T-cell (primary cell): ENCODE results near the gene ISOC2. TPM values are rescaled to one million over a fixed set of nuclear protein-coding genes. Genes with fewer than 3 reads are reported as not detected.

Experiments used
- ATAC-seq, 4 experiments: fragments of 200-7000 bp in 3 of 4; fragments of 150-1000 bp in 1 of 4; cut with Tn5 transposase; replicated peaks in 1 of 4; 1 replicate in 3 of 4; 2 replicates in 1 of 4; pipeline ENCODE4 v1.10.0; 2021; ENCODE audit warnings: moderate library complexity in 3 of 4, mild to moderate bottlenecking in 2 of 4, moderate number of reproducible peaks in 1 of 4
- CTCF ChIA-PET, 2 donors: fragments of 300-600 bp; sonication (Branson Sonifier 250); formaldehyde crosslinking; loops; one replicate each; lab custom pipeline; 2022; ENCODE audit warnings: antibody characterized with exemption in 2 of 2; lab: Charles Lee
- POLR2A ChIA-PET, 2 donors: fragments of 300-600 bp; sonication (Branson Sonifier 250); formaldehyde crosslinking; loops; one replicate each; lab custom pipeline; 2022; ENCODE audit warnings: antibody characterized with exemption in 2 of 2; lab: Charles Lee
- DNase-seq, 35 experiments: peaks; one replicate each; pipeline versions ENCODE4 v3.0.0 to v3.0.0-alpha.2; 2013 to 2023
- H3K27ac ChIP-seq: one replicate; pipeline ENCODE4 v1.5.1; 2013; ENCODE audit warnings: low read length
- H3K27me3 ChIP-seq, 2 experiments: replicated peaks in 1 of 2; 1 replicate in 1 of 2; 2 replicates in 1 of 2; pipeline versions ENCODE4 v1.6.1 to v1.7.0; 2013; ENCODE audit warnings: low read length in 1 of 2, mixed read lengths in 1 of 2; ENCODE audit not compliant: control insufficient read depth in 2 of 2, insufficient read depth in 2 of 2; ENCODE audit errors: extremely low read depth in 1 of 2
- H3K36me3 ChIP-seq, 2 donors: 1 replicate in 1 of 2; 2 replicates in 1 of 2; pipeline versions ENCODE4 v1.6.1 to v1.7.0; 2013; ENCODE audit warnings: low read length in 1 of 2; ENCODE audit not compliant: control insufficient read depth in 2 of 2, insufficient read depth in 1 of 2; ENCODE audit errors: extremely low read depth in 1 of 2
- H3K4me1 ChIP-seq, 2 experiments: 1 replicate in 1 of 2; 2 replicates in 1 of 2; pipeline versions ENCODE4 v1.6.1 to v1.7.0; 2013; ENCODE audit warnings: low read length in 2 of 2, mixed read lengths in 1 of 2; ENCODE audit not compliant: insufficient read depth in 2 of 2, control insufficient read depth in 1 of 2; ENCODE audit errors: extremely low read depth in 1 of 2
- H3K4me3 ChIP-seq, 2 donors: 1 replicate in 1 of 2; 2 replicates in 1 of 2; pipeline versions ENCODE4 v1.5.1 to v1.7.0; 2013; ENCODE audit warnings: mild to moderate bottlenecking in 2 of 2, low read length in 1 of 2, moderate library complexity in 1 of 2; ENCODE audit not compliant: control insufficient read depth in 1 of 2; ENCODE audit errors: extremely low read depth in 1 of 2
- H3K9me3 ChIP-seq: 2 replicates; pipeline ENCODE4 v1.7.0; 2013
- H3K27ac Mint-ChIP-seq, 2 donors: one replicate each; pipeline ENCODE4 v1.8.0; 2020 to 2021; ENCODE audit warnings: mild to moderate bottlenecking in 2 of 2, mixed read lengths in 2 of 2
- H3K27me3 Mint-ChIP-seq, 2 donors: one replicate each; pipeline ENCODE4 v1.8.0; 2021 to 2022; ENCODE audit warnings: mixed read lengths in 2 of 2
- H3K36me3 Mint-ChIP-seq: one replicate; pipeline ENCODE4 v1.8.0; 2021; ENCODE audit warnings: mixed read lengths
- H3K4me1 Mint-ChIP-seq, 3 donors: one replicate each; pipeline ENCODE4 v1.8.0; 2020 to 2022; ENCODE audit warnings: mixed read lengths in 3 of 3, mild to moderate bottlenecking in 1 of 3
- H3K4me3 Mint-ChIP-seq, 3 donors: one replicate each; pipeline ENCODE4 v1.8.0; 2020 to 2022; ENCODE audit warnings: mild to moderate bottlenecking in 3 of 3, mixed read lengths in 3 of 3, moderate library complexity in 3 of 3
- H3K9me3 Mint-ChIP-seq, 3 donors: one replicate each; pipeline ENCODE4 v1.8.0; 2020 to 2022; ENCODE audit warnings: mixed read lengths in 3 of 3
- WGBS: methylation state at CpG from one replicate; pipeline ENCODE4 v1.1.5; 2013; ENCODE audit warnings: missing lambda C conversion rate; ENCODE audit not compliant: insufficient coverage; 5-methylcytosine and 5-hydroxymethylcytosine counted together
- total RNA-seq, 35 experiments: library from RNA in 6 of 35; stranded (reverse) in 6 of 35; fragments of 120-200 nt in 1 of 35; gene quantifications; one replicate each; pipeline versions ENCODE4 v1.2.1 to v1.2.4 and lab custom pipeline; 2013 to 2026

Gene ISOC2, protein sequence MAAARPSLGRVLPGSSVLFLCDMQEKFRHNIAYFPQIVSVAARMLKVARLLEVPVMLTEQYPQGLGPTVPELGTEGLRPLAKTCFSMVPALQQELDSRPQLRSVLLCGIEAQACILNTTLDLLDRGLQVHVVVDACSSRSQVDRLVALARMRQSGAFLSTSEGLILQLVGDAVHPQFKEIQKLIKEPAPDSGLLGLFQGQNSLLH
- total RNA-seq (10 to 100 TPM in 3 of 5 donors, 1 to 10 TPM in 2; 6.8 to 18.9 (median 14.7) TPM), total RNA-seq (lab: John Stamatoyannopoulos, UW) (2.3 to 41.5 (median 7.3) reads per million in 29 experiments)
- total RNA-seq (2013) = 10.4 TPM

DNA sequence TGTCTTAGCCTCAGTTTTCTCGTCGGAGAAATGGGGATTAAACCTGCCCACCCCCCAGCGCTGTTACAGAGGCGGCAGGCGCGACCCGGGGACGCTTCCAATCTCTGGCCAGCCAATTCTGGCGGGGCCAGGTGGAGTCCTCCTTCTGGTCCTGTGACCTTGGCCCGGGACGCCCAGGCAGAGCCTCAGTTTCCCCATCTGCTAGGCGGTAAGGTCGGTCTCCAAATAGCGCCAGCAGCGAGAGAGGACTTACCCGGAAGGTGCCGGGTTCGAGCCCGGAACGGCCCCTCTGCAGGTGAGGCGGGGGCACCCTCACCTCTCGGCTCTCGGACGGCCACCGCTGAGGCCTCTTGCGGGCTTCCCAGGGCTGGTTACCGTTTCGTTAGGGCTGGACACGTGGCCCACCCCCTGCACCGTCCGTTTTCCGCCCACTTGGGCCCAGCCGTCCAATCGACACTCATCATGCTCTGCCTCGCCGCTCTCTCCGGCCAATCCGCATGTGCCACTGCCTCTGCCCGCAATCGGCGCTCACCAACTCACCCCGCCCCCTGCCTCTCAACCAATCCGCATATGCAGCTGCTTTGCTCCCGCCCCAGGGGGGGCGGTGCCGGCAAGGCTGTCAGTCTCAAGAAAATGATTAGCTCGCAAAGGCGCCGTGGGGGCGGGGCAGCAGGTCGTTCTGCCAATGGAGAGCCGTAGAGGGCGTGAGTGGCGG, at the start of gene ISOC2:
ISOC2 (minus strand) TSS at position 384 of the 715 bp plus-strand sequence. CDS start 5,156 bp downstream, outside the sequence.
- peak within 1 kb of the TSS; percentile 77 to 93 for H3K27ac Mint-ChIP-seq

DNA sequence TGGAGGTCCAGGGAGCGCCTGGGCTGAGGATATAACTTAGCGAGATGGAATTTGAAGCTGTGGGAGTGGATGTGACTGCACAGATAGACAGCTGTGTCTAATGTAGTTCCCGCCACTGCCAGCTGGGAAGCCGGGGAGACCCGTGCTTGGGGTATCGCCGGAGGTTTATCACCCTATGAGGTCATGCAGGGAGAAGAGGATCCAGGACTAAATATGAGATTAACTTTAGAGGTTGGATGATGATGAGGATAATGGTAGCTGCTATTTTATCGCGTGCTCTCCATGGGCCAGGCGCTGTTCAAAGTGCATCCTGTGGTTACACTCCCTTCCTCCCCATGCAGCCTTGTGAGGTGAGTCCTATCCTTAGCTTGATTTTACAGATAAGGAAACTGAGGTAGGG, 46.7 kb upstream of the ISOC2 start:
- ChIA-PET CTCF (interaction anchor here in 1 of 2 donors (0.7 to 0.9 kb wide), 2 partner anchors 13 to 367 kb away, joined by 3 read pairs; no protein-coding TSS in a partner anchor), POLR2A (interaction anchor here in 1 of 2 donors (0.5 kb wide), 1 partner anchor 19 kb away, joined by 4 read pairs; no protein-coding TSS in a partner anchor)
- Histone ChIP-seq H3K4me3 (no peak overlapping the region), H3K4me1 (peaks cover 0 to 13% of the 10 kb centered on the region in 2 experiments), H3K9me3 (no peaks in the 10 kb centered on the region), H3K36me3 (no peaks in the 10 kb centered on the region), H3K27me3 (peaks cover 0 to 46% of the 10 kb centered on the region in 2 experiments), H3K27ac (no peak overlapping the region)
- ATAC-seq (no peak), DNase-seq (no peak)
- WGBS = 72% methylated on average over 7 of the region's 10 CpGs
- Mint-ChIP-seq H3K27ac (no peak overlapping the region), H3K36me3 (no peaks in the 10 kb centered on the region), H3K27me3 (peaks cover 14 to 35% of the 10 kb centered on the region in 2 donors), H3K4me1 (peaks cover 7 to 10% (median 10%) of the 10 kb centered on the region in 3 donors), H3K4me3 (no peak overlapping the region), H3K9me3 (no peaks in the 10 kb centered on the region)

More for the DNA sequence above, at the start of gene ISOC2:
- Mint-ChIP-seq H3K9me3 (no peaks in the 10 kb centered on the region), H3K4me1 (peaks cover 20 to 30% (median 25%) of the 10 kb centered on the region in 3 donors), H3K27me3 (no peaks in the 10 kb centered on the region), H3K36me3 (peaks cover 4% of the 10 kb centered on the region), H3K4me3 (peak within 1 kb of the TSS; percentile 85 to 88 (median 87))
- H3K27me3 ChIP-seq = peaks cover 0 to 4% of the 10 kb centered on the region in 2 experiments
- ATAC-seq (peak; percentile 96 to 98 (median 97)), DNase-seq (peak; percentile 99 to 100 (median 100))
- peak within 1 kb of the TSS; percentile 70 for H3K27ac ChIP-seq
- POLR2A ChIA-PET = interaction anchor here in 1 of 2 donors (0.6 to 1.0 kb wide), 8 partner anchors 16 to 174 kb away, joined by 3 to 7 read pairs (median 3); partner anchors contain the start of genes FIZ1, KMT5C and ZNF784
- under 1% methylated on average over 50 of the region's 54 CpGs for WGBS
- CTCF ChIA-PET = interaction anchor here in 1 of 2 donors (0.5 to 1.1 kb wide), 10 partner anchors 16 to 247 kb away, joined by 3 to 14 read pairs (median 4); partner anchors contain the start of genes FIZ1, KMT5C, ZNF628 and ZNF784
- H3K4me1 ChIP-seq = peaks cover 0 to 19% of the 10 kb centered on the region in 2 experiments
- no peaks in the 10 kb centered on the region for H3K36me3 ChIP-seq
- H3K4me3 ChIP-seq = peak within 1 kb of the TSS; percentile 84 to 94
- H3K9me3 ChIP-seq = no peaks in the 10 kb centered on the region

DNA sequence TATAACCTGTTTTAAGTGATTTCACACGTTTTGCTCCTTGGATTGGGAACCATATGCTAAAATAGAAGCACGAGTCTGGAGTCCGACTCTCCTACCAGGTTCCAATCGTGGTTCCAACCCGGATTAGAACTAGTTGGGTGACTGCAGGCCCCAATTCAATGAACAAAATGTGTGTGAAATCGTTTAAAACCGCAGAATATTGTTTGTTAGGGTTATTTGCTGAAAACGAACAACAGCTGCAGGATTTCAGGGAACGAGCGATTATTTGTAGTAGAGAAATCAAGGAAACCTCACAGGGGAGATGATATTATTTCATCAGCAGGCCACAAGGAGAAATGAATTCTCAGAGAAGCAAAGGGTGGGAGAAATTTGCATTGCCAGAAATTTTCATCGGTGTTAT, 43.5 kb upstream of the ISOC2 start:
- H3K27me3 ChIP-seq = peaks cover 0 to 22% of the 10 kb centered on the region in 2 experiments
- POLR2A ChIA-PET = no interaction called here
- 83% methylated on average over 10 of the region's 11 CpGs for WGBS
- H3K9me3 ChIP-seq = no peaks in the 10 kb centered on the region
- Mint-ChIP-seq H3K4me3 (no peak overlapping the region), H3K36me3 (no peaks in the 10 kb centered on the region), H3K4me1 (peaks cover 10 to 22% (median 13%) of the 10 kb centered on the region in 3 donors), H3K27me3 (peaks cover 7 to 14% of the 10 kb centered on the region in 2 donors), H3K9me3 (no peaks in the 10 kb centered on the region), H3K27ac (no peak overlapping the region)
- H3K4me3 ChIP-seq = no peak overlapping the region
- no peak overlapping the region for H3K27ac ChIP-seq
- peaks cover 0 to 15% of the 10 kb centered on the region in 2 experiments for H3K4me1 ChIP-seq
- ATAC-seq (no peak), DNase-seq (no peak)
- CTCF ChIA-PET = interaction anchor here (0.6 to 2.4 kb wide), 9 partner anchors 13 to 345 kb away, joined by 3 to 21 read pairs (median 3); partner anchors contain the start of genes FIZ1 (in 1 of the 2) and ZNF865 (in 1 of the 2)
- no peaks in the 10 kb centered on the region for H3K36me3 ChIP-seq

DNA sequence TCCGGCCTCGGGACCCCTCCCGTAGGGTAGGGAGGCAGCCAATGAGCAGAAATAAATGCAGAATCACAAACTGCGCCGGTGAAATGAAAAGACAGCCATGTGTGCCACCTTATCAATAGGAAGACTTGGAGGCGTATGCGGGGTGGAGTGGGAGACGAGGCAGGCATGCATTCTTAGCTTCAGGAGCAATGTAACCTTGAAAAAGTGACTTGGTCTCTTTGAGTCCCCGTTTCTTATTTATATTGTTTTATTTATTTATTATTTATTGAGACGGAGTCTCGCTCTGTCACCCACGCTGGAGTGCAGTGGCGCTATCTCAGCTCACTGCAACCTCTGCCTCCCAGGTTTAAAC, 42.8 kb upstream of the ISOC2 start:
- ATAC-seq (no peak), DNase-seq (no peak)
- ChIA-PET CTCF (interaction anchor here (0.7 to 2.4 kb wide), 28 partner anchors 13 to 419 kb away, joined by 3 to 21 read pairs (median 4); partner anchors contain the start of genes FIZ1 (in 1 of the 2), HSPBP1 (in 1 of the 2), ISOC2 (in 1 of the 2) and KMT5C (in 1 of the 2)), POLR2A (interaction anchor here (0.5 to 0.8 kb wide), 3 partner anchors 42 to 150 kb away, joined by 3 to 10 read pairs (median 3); partner anchors contain the start of gene ZNF579 (in 1 of the 2))
- Histone ChIP-seq H3K4me3 (peak overlapping the region in 1 of 2 donors; percentile 50), H3K4me1 (peaks cover 0 to 15% of the 10 kb centered on the region in 2 experiments), H3K36me3 (no peaks in the 10 kb centered on the region), H3K27ac (no peak overlapping the region), H3K9me3 (no peaks in the 10 kb centered on the region), H3K27me3 (peaks cover 0 to 19% of the 10 kb centered on the region in 2 experiments)
- WGBS = 0% methylated on average over 5 of the region's 13 CpGs
- peaks cover 10 to 22% (median 13%) of the 10 kb centered on the region in 3 donors for H3K4me1 Mint-ChIP-seq
- H3K9me3 Mint-ChIP-seq = no peaks in the 10 kb centered on the region
- peak overlapping the region in 1 of 2 donors; percentile 77 for H3K27ac Mint-ChIP-seq
- no peaks in the 10 kb centered on the region for H3K36me3 Mint-ChIP-seq
- peaks cover 7 to 11% of the 10 kb centered on the region in 2 donors for H3K27me3 Mint-ChIP-seq
- H3K4me3 Mint-ChIP-seq = peak overlapping the region; percentile 73 to 78 (median 73)

DNA sequence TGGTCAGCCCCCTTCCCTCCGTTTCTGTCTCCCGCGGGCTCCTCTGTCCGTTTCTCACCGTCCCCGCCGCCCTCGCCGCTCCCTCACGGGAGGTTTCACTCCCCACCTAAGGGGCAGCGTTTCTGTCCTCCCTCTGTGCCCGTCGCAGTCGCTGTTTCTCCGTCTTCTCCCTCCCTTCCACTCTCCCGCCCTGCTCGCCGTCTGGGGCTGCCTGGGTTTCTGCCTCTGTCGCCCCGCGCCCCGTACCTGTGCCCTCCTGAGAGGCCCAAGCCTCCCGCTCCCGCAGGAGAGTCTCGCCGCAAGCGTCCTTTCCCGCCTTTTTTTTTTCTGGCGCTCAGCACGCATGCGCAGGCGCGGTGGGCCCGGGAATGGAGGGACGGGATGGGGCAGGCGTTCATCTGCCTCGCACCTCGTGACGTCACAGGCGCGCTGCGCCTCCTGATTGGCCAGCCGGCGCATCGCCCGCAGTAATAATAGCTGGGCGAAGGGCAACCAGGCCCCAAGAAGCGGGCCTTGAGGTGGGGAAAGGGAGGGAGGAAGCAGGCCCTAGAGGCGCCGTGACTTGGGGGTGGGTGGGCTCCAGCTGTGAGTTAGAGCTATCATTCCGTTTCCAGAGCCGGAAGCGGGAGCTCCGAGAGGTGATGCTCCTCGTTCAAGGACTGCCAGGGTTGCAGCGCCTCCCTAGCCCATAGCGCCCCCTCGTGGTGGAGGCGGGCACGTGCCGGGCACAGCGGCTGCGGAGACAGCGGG, 42.2 kb upstream of the ISOC2 start:
- no peaks in the 10 kb centered on the region for H3K9me3 Mint-ChIP-seq
- no peaks in the 10 kb centered on the region for H3K9me3 ChIP-seq
- no peaks in the 10 kb centered on the region for H3K36me3 ChIP-seq
- DNase-seq (peak; percentile 75 to 96 (median 87)), ATAC-seq (peak; percentile 94 to 97 (median 96))
- peaks cover 10 to 22% (median 13%) of the 10 kb centered on the region in 3 donors for H3K4me1 Mint-ChIP-seq
- peaks cover 0 to 16% of the 10 kb centered on the region in 2 experiments for H3K27me3 ChIP-seq
- 7% methylated on average over 50 of the region's 64 CpGs for WGBS
- H3K4me3 ChIP-seq = peak overlapping the region; percentile 50 to 79
- H3K27ac ChIP-seq = peak overlapping the region; percentile 2
- H3K4me3 Mint-ChIP-seq = peak overlapping the region; percentile 73 to 78 (median 73)
- peaks cover 7 to 8% of the 10 kb centered on the region in 2 donors for H3K27me3 Mint-ChIP-seq
- H3K4me1 ChIP-seq = peaks cover 0 to 15% of the 10 kb centered on the region in 2 experiments
- no peaks in the 10 kb centered on the region for H3K36me3 Mint-ChIP-seq
- ChIA-PET CTCF (interaction anchor here (0.6 to 2.4 kb wide), 26 partner anchors 10 to 419 kb away, joined by 3 to 21 read pairs (median 4); partner anchors contain the start of genes HSPBP1 (in 1 of the 2), ISOC2 (in 1 of the 2), KMT5C (in 1 of the 2) and NAT14 (in 1 of the 2)), POLR2A (interaction anchor here (0.5 to 0.8 kb wide), 4 partner anchors 42 to 151 kb away, joined by 3 to 10 read pairs (median 3); partner anchors contain the start of gene ZNF579 (in 1 of the 2))
- peak overlapping the region; percentile 31 to 77 for H3K27ac Mint-ChIP-seq
